Measurements from ENCODE around the gene FARP1.
"Not testable (repeated sequence)": the region's sequence is repeated elsewhere in the genome, so short reads cannot be mapped to it uniquely, and the experiment has no call there.

Gene FARP1

DNA sequence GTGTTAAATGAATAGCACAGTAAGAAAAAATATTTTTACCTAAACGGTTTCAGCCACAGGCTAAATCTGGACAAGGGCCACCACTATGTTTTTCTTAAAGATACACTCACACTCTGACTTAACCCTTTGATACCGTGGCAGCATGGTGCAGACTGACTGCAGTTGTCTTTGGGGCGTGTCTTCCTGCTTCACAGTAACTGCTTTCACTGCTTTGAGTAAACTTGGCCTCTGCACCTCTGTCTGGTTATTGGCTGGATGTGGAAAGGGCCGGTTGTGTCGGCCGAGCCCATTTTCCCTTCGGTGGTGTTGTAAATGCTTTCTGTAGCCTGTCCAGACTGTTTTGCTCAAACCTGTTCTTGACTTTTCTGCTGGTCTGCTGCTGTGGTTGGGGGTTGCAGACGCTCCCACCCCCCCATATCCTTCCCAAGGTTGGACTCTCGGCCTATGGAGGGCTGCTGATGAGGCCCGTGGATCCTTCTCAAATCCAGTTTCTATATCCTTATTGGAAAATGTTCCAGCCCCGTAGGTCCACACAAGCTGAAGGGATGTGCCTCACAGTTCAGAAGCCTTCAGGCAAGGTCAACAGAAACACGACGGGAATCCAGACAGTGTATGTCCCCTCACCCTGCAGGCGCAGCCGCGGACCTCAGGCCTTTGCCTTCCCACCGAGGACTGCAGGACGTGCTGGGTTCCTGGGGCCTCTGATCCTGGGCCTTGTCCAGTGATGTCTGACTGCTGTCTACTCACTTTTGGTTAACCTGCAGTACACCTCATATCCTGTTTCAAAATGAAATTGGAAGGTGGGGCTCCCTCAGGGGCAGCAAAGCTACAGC, 124.4 kb downstream of the FARP1 start:
- no peak for DNase-seq

DNA sequence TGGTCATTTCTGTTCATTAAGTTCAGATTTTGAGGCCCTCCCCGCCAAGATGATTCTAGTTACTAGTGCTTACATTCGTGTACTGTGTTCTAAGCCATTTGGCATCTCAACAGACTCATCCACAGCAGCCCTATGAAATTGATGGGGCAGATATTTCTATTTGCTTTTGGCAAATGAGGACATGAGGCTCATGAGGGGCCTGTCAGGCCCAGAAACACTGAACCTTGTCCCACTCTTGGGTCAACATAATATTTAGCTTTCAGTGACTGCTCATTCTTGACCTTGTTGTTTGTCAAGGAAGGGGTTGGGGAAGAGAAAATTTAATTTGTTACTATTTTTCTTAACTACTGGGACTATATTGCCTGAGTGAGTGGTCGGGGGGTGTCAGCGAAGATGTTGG, 126.5 kb downstream of the FARP1 start:
- DNase-seq: no peak

DNA sequence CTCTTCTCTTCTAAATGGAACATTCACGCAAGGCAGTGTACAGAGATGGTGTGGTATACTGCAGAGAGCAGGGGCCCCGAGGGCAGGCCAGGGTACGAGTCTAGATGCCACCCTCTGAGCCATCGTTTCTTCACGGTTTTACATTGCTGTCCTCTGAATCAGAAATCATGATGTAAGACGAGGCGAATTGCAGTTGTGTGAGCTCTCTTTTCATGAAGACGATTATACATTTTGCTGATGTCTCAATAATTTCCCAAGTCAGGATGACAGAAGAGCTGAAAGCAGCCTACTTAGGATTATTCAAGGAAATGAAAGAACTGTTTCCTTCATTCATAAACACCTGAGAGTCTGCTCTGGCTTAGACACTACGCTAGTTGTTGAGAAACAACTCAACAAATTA, 127.9 kb downstream of the FARP1 start:
- no peak for DNase-seq

DNA sequence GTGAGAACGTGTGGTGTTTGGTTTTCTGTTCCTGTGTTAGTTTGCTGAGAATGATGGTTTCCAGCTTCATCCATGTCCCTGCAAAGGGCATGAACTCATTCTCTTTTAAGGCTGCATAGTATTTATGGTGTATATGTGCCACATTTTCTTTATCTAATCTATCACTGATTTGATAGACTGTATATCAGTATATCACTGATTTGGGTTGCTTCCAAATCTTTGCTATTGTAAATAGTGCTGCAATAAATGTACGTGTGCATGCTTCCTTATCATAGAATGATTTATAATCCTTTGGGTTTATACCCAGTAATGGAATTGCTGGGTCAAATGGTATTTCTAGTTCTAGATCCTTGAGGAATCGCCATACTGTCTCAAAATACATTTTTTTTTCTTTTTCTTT, 128.8 kb downstream of the FARP1 start:
- DNase-seq: not testable (repeated sequence)

DNA sequence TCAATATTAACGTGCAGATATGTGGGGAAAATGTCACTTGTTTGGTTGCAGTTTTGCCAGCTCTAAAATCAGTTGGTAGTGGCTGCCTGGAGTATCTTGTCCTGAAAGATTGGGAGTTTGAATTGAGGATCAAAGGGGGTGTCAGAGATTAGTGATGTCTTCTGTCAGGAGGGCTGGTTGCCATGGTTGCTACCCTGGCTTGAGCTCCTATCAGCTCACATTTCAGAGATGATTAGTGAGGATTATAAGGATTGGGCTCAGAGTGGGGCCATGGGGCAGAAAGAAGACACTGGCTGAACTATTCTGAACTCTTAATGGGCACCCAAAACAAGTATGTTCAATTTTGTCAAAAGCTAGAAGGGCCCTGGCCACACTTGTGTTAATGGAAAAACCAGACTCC, 129.7 kb downstream of the FARP1 start:
- no peak for DNase-seq

DNA sequence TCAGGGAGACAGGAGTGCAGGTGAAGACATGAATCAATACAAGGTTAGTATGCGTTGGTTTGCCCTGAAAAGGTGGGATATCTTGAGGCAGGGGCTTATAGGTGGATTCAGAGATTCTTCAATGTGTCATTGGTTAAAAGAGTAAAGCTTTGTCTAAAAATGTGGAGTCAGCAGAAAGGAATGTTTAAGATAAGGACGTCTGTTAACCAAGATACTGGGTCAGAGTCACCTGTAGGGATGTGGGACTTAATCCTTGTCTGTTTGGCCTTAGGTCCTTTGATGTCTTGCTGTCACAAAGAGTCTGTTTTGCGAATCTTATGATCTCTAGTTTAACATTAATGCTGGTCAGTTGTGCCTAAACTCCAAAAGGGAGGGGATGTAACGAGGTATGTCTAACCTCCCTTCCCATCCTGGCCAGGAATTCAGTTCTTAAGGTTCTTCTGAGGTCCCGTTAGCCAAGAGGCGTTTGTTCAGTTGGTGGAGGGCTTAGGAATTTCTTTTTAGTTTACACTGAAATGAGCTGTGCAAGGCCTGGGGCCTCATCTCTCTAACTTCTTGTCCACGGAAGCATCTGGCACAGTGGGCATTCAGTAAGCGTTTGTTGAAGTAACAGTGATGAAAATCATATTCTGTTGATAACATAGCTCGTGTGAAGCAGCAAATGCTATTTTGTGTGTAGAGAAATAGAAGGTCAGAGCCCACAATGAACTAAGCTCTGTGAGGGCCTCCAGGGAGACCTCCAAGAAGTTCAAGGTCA, 130.4 kb downstream of the FARP1 start:
- DNase-seq: no peak

DNA sequence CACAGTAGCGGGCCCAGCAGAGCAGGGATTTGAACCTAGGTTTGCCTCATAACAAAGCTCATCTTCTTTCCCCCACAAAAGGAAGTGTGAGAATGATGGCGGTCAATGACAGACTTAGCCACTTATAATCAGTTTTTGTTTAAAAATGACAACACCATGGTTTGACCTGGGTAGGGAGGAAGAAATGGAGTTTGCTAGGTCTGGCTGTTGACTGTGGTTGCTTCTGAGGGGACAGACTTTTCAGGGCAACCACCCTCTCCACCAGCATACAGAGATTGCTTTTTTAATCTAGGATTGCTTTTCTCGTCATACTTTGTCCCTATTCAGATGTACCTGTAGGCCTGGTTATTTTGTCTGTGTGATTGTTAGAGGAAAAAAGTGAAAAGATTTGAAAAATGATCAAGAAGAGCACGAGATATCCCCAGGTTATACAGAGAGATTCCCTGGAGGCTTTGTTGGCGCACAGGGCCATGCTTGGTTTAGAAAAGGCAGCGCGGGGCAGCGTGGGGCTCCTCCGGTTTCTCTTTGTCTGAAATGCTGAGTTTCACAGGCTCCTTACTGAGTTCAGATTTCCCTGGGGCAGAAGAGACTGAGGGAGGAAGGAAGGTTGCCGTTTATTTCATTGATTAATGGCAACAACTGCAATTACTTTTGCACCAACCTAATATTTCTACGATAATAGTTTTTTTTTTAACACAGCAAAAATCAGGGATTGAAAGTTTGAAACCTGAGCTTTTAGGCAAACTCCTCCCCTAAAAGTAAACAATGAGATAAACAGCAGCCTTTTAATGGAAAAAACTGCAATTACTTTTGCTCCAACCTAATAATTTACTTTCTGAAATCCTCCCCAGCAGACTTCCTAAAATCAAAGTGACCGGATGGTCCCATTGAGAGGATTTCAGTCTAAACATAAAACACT, 131.2 kb downstream of the FARP1 start:
- no peak for DNase-seq

DNA sequence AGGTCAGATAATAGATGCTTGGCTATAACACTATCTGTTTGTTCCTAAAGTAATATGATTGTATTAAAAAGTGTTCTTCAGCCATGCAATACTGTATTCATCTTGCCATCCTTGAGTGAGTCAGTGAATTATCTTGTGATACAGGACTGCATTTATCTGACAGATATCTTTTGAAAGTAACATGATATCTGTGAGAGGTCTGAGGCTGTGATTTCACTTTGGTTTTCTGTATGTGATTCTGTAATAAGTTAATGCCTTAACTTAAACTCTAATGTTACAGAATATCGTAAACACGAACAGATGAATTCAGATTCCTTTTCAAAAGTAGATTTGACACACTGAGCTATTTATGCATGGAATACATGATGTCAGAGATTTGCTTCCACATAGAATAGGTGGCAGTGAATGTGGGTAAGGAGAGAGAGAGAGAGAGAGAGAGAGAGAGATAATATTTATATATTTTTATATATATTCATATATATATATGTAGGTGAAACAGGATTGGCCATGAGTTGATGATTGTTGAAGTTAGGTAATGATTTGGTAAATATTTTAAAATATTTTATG, 132.1 kb downstream of the FARP1 start:
- no peak for DNase-seq

DNA sequence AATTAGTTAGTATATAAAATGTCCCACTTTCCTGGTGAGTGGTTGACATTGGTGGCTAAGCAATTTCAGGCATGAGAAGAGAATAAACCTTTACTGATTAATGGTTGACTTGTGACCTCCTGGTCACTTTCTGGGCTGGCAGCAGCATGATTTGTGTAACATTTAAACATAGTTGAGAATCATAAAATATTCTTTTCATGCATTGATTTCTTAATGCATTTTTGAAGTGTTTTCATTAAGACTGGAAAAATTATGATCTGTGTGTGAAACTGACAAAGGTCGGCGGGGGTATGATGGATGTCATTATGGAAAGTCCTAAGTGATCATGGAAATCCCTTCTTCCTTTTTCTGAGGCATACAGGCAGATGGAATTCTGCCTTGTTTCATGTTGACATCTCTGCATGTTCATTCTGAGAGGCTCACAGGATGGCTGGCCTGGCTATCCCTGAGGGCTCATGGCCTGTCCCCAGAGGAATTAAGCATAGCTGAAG, 132.8 kb downstream of the FARP1 start:
- DNase-seq: no peak

DNA sequence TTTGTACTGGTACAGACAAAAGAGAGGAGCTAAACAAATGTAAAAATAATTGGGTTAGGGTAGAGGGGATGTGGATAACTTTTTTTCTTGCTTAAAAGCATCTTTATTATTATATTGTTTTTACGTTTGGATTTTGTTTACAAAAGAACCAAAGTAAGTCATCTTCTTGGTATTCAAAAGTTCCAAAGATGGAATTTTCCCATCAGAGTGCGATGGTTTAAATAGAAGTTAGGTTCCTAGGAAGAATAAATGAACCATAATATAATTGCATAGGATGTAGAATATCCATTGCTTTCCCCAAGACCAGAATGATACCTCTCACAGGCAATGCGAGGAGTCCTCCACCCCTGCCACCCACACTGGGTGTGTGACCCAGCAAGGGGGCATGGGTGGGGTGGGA, 133.6 kb downstream of the FARP1 start:
- no peak for DNase-seq

DNA sequence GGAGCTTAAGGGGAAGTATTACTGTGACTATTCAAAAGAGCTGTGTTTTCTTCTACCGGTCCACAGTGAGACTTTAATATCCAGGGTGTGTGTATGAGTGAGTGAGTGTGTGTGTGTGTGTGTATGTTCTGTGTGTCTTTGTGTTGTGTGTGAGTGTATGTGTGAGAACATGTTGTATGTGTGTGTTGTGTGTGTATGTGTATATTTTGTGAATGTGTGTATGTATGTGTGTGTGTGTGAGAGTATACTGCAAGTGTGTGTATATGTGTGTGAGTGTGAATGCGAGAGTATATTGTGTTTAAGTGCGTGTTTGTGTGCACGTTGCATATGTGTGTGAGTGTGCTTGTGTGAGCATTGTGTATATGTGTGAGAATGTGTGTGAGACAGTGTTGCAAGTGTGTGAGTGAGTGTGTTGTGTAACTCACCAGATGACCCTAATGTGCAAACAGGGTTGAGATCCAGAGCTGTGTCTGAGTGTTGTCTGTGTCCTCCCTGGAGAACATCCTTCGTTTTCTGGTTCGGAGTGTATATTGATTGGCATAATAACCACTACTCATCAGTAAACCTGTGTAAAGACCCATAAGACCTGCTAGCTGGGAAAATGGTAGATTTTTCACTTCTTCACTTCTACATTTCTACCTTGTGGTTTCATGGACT, 135.3 kb downstream of the FARP1 start:
- no peak for DNase-seq

DNA sequence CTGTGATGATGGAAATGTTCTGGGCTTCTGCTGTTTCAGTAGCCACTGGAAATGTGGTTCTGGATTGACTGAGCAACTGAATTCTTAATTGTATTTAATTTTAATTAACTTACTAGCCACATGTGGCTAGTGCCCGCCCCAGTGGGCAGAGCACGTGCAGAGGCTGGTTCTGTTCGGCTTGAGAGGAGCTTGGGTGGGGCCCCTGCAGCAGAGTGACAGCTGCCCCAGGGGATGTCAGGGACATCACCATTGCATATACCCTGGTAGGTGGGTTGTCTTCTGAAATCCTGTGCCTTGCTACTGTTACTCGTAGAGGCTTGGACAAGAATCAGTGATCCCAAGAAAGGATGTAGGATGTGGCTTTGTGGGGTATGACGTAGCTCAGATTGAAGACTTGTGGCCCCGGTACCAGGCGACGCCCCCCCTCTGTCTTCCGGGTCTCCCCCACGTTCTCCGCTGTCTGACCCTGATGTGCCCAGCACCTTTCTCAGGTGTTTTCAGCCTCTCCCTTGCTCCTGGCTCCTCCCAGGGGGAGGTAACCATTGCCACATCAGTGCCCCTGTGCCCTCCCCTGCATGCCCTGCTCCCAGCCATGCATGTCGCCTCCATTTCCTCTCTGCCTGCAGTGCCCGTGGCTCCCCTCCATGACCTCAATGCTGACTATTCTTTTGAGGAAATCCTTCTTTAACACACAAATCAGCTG, 136.7 kb downstream of the FARP1 start:
- no peak for DNase-seq

DNA sequence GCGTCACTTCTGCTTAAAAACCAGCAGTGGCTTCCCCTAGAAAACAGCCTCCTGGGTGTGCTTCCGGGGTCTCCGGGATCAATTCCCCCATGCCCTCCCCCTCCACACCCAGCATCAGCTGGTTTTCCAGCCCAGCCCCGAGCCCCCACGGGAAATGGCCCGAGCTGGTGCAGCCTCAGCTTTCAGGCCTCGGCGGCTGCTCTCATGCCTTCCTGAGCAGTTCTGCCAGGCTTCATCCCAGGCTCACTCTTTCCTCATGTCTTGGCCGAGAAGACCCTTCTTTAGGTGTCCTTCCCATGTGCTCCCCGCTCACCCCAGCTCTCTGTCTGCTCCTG, 137.2 kb downstream of the FARP1 start:
- no peak for DNase-seq

DNA sequence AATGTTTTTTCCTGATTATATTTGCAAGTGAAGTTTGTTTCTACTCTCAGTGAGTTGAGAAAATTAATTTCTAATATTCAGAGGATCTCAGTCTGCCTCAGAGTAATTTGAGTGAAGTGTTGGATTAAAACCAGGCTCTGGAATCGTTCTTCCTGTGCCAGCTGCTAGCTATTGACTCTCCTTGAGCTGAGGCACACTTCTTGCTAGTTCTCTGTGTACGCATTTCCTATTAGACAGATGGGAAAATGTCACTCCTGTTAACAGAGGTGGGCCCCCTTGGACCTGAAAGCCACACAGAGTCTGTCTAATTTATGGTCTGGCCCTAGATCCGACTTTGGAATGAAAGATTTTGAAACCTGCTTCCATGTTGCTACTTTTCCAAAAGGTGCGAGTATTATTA, 141.8 kb downstream of the FARP1 start:
- no peak for DNase-seq

DNA sequence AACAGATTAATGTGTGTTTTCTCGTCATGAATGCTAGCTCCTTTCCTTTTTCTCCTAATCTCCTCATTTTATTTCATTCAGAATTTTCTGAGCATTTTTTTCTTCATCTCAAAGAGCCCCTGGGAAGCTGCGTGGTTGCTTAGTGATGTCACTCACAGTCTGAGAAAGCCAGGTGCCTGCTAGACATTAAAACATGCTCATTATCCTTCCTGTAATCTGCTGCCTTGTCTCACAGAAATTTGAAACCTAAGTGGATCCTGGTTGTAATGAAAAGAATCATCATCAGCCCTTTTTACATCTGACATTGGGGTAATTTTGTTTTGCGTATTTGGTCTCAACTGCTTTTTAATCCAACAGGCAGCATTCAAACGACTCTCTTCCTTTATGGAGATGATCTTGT, 142.4 kb downstream of the FARP1 start:
- no peak for DNase-seq

DNA sequence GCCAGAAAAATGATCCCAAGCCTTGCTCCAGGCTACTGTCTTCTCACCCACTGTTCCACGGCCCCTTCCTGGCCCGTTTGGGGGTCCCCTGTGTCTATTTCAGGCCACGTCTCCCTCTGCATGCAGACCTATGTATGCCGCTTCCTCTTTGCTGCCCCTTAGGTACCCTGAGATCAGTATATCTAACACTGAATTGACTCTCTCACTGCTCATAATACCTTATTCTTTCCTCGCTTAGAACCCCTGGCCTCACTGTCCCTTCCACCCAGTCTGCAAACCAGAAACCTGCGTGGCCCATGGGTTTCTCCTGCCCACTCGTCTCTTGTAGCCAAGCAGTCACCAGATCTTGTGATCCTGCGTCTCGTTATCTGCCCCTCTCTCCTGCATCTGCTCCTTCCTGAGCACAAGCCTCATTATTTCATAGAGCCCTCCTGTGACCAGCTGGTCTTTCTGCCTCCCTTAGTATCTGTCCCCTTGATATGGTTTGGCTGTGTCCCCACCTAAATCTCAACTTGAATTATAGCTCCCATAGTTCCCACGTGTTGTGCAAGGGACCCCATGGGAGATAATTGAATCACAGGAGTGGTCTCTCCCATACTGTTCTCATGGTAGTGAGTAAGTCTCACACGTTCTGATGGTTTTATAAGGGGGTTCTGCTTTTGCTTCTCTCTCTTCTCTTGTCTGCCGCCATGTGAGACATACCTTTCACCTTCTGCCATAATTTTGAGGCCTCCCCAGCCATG, 143.1 kb downstream of the FARP1 start:
- DNase-seq: no peak

DNA sequence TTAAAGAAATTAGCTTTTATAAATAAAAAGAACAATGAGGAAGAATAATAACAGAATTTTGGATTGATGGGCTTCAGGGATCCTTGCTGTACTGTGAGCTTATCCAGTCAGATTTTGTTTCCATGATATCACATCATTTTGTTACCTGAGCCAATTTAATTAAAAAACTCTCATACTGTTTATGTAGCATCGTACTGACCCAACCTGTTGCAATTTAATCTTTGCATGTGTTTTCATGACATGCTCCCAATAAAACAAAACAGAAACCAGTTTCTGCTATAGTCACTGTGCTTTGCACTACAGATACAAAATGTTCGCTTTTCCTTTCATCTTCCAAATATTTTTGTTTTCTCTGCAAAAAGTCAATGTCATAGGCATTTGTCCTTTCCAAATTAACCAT, 143.9 kb downstream of the FARP1 start:
- DNase-seq: no peak

DNA sequence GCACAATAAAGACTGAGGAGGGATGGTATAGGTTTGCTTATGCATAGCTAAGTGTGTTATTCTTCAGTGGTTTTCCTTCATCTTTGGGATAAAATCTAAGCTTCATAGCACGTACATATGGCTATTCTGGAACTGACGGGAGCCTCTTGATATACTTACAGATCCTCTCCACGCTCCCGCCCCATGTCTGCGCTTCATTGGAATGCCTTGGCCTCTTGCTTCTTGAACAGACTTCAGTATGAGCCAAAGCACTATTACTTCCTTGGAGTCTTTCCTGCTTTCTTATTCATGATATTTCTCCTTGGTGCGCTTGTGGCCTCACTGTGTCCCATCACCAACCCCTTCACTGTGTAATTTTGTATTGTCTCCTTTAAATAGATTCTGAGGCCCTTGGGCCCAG, 145.3 kb downstream of the FARP1 start:
- no peak for DNase-seq

DNA sequence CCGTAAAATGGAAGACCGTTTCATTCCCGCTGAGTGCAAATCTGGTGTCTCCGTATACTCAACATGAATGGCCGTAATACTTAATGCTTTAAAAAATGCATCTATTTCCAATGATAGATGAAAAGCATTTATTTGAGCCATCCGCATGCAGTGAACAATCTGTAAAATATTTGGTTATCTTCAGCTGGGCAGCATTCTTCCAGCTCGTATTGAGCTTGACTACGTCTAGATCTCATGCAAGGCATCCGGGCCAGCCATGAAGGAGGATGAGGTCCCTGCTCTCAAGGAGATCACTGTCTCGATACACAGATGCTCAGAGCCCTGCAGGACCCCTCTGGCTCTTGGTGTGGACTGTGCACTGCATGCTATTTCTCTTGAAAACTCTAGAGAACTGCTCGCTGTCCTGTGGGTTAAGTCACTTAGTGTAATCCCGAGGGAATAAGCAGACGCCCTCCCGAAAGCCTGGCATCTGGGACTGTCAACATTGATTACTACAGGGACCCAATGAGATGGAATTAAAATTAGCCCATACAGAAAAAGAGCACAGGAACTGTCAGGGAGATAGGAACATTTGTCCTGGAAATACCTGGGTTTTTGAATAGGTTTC, 146.5 kb downstream of the FARP1 start:
- no peak for DNase-seq

DNA sequence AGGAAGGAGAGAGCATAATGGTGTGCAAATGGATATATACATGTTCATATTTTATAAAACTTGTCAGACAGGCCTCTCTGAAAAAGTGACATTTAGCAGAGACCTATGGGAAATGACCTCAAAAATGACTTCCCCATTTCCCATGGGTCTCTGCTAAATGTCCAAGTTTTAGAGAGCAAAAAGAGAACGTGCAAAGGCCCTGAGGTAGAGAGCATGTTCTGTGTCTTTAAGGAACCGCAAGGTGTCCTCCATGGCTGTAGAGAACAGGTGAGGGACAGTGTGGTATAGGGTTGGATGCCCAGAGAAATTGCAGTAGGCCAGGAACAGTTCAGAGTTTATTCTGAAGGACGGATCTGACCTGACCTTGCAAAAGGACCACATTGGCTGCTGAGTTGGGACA, 147.4 kb downstream of the FARP1 start:
- DNase-seq: no peak

DNA sequence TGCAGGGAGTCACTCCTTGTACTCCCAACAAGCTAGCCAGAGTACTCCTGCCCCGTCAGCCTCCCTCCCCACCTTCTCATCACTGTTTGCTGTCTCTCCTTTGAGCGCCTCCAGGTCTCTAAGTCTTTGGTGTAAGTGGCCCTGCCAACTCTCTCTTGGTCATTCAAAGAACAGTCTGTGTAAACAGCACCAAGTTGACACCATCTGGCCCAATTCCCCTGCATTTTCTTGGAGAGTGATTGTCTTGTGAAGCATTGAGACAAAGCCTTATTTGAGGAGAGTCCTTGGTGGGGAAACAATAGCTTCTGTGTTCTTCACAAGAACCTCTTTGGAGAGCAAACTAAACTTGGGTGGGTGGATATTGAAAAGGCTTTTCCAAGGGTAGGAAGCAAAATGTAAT, 148.8 kb downstream of the FARP1 start:
- no peak for DNase-seq
